Measurements from ENCODE around the gene SNPH. TPM values are rescaled to one million over a fixed set of nuclear protein-coding genes. Genes with fewer than 3 reads are reported as not detected.

Gene SNPH
- total RNA-seq, 4 donors from 2014 or later: 9.3 to 16.2 (median 13.6) TPM

DNA sequence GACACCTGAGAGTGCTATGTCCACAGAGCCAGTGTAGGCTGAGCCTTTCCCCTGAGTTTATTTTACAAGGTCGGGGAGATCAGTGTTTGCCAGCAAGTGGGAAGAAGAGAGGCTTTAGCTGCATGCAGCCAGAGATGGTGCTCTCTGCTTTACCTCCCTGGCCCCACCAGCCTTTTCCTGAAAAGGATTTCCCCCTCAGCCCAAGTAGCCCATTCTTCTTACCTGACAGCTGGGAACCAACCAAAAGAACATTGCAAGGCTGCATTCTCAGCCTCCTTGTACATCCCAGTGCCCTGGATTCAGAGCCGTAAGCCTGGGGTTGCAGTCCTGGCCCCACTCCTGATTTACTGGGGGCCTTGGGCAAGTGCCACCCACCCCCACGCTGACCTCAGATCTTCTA is 16.9 kb downstream of the SNPH start:
- intact Hi-C loops (cut with DNase I): no loop called here
- TF ChIP-seq, protein P1, sequence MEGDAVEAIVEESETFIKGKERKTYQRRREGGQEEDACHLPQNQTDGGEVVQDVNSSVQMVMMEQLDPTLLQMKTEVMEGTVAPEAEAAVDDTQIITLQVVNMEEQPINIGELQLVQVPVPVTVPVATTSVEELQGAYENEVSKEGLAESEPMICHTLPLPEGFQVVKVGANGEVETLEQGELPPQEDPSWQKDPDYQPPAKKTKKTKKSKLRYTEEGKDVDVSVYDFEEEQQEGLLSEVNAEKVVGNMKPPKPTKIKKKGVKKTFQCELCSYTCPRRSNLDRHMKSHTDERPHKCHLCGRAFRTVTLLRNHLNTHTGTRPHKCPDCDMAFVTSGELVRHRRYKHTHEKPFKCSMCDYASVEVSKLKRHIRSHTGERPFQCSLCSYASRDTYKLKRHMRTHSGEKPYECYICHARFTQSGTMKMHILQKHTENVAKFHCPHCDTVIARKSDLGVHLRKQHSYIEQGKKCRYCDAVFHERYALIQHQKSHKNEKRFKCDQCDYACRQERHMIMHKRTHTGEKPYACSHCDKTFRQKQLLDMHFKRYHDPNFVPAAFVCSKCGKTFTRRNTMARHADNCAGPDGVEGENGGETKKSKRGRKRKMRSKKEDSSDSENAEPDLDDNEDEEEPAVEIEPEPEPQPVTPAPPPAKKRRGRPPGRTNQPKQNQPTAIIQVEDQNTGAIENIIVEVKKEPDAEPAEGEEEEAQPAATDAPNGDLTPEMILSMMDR (IDR thresholded peaks at IDR 0.05): no peak
- TF ChIP-seq POLR2A (IDR thresholded peaks at IDR 0.05): no peak
- 66 to 77% methylated on average over 3 of the region's 3 CpGs for WGBS, 2 donors
- H3K4me3 ChIP-seq (replicated peaks in 1 of 3): no peak overlapping the region
- no peak for DNase-seq
- H3K27me3 ChIP-seq: no peaks in the 10 kb centered on the region
- no peak overlapping the region for H3K27ac ChIP-seq
- no peaks in the 10 kb centered on the region for H3K4me1 ChIP-seq
- no peaks in the 10 kb centered on the region for H3K36me3 ChIP-seq
- no peaks in the 10 kb centered on the region for H3K9me3 ChIP-seq

DNA sequence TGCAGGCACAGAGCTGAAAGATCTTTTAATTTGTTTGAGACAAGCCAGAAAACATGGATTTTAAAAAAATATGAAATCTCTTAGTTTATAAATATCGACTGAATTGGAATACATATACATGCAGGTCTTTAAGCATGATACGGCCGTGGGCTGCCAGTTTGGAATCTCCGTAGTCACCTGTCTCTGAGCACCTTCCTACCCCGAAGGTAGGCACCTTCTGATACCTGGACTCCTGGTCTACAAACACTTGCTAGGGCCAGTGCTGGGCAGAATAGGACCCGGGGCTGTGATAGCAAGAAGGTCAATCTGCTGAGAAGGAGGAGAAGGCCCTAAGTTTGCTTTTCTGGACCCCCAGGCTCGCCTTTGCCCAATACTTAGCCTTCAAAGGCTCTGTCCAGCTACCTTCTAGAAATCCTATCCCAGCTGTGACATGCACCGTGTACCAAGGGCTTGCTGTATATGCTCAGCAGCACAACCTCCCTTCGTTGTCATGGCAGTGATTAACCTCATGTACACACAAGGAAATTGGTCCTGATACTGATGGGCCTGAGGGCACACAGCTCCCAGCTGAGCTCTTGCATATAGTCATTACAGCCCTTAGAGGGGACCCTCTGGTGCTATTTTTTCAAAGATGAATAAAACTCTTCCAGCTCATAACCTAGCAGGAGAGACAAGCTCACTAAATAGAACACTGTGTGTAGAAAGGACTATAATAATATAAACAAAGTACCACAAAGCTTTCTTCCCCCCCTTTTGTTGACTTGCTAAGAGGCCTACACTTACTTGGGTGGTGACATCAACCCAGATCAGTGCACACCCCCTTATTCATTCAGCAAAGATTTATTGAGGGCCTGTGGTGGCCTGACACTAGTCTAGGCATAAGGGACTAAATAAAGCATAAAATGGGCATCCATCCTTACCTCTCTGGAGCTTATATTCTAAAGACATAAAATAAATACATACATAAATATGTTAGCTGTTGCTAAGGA is 17.7 kb downstream of the SNPH start:
- WGBS, 2 donors: 90 to 91% methylated on average over 9 of the region's 9 CpGs
- H3K4me3 ChIP-seq (replicated peaks in 1 of 3): no peak overlapping the region
- H3K36me3 ChIP-seq: no peaks in the 10 kb centered on the region
- no peaks in the 10 kb centered on the region for H3K4me1 ChIP-seq
- no peak overlapping the region for H3K27ac ChIP-seq
- intact Hi-C loops (cut with DNase I): no loop called here
- DNase-seq: no peak
- no peaks in the 10 kb centered on the region for H3K27me3 ChIP-seq
- TF ChIP-seq POLR2A (IDR thresholded peaks at IDR 0.05): no peak
- TF ChIP-seq, protein P1 (IDR thresholded peaks at IDR 0.05): no peak
- no peaks in the 10 kb centered on the region for H3K9me3 ChIP-seq

DNA sequence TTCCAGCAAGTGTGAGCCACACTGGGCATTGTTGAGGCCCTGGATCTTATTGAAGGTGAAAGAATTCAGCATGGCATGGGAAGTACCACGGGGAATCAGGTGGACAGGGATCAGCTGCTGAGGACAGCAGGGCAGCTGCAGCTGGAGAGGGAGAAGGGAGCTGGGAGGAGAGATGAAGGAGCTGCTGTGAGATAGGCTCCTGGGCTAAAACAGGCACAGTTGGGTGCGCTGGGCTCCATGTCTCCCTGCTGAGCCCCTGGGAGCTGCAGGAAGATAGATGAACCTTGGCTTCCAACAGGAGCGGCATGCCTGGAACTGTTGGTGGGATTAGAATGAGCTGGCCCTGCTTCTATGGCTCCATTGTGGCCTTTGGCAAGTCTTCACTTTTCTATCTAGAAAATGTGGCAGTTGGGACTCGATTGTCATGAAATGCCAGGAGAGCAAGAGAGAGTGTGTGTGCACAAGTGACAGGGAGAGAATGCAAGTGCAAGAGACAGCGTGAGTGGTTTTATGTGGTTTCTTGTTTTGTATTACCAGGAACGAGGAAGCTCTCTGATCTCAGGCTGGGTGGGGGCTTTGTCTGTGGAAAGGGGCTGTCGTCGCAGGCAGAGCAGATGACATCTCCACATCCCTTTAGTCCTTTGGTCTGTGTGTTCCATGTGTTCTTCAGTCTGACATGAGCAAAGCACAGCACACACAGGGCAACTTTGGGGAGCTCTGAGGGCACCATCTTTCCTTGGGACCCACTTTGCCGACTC is 20.4 kb downstream of the SNPH start:
- Histone ChIP-seq H3K4me1 (no peaks in the 10 kb centered on the region), H3K27me3 (no peaks in the 10 kb centered on the region), H3K4me3 (replicated peaks in 1 of 3) (no peak overlapping the region), H3K27ac (no peak overlapping the region), H3K36me3 (no peaks in the 10 kb centered on the region), H3K9me3 (no peaks in the 10 kb centered on the region)
- WGBS, 2 donors: 85 to 89% methylated on average over 9 of the region's 9 CpGs
- intact Hi-C loops (cut with DNase I): no loop called here
- no peak for DNase-seq
- no peak for TF ChIP-seq POLR2A (IDR thresholded peaks at IDR 0.05)
- TF ChIP-seq, protein P1 (IDR thresholded peaks at IDR 0.05): no peak

DNA sequence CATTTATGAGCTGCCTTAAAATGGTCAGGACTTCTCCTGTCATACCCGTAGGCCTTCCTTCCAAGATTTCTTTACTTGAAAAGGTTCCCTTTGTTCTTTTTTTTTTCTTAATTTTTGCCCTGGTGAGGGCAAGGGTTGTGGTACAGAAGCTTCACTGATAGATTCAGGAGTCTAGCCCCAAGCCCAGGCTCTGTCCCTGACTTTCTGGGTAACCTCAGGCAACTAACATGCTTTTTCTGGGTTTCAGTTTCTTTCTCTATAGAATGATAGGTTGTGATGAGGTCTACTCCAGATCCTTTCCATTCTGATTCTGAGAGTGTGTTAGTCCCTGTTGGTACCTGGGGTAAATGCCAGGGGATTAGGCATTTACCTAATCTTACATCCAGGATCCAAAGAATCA is 21.2 kb downstream of the SNPH start:
- TF ChIP-seq, protein P1 (IDR thresholded peaks at IDR 0.05): no peak
- no peak for TF ChIP-seq POLR2A (IDR thresholded peaks at IDR 0.05)
- H3K36me3 ChIP-seq: no peaks in the 10 kb centered on the region
- no peaks in the 10 kb centered on the region for H3K4me1 ChIP-seq
- intact Hi-C loops (cut with DNase I): no loop called here
- no peak overlapping the region for H3K27ac ChIP-seq
- no peak for DNase-seq
- H3K4me3 ChIP-seq (replicated peaks in 1 of 3): no peak overlapping the region
- no peaks in the 10 kb centered on the region for H3K9me3 ChIP-seq
- 94 to 95% methylated on average over 1 of the region's 1 CpG for WGBS, 2 donors
- no peaks in the 10 kb centered on the region for H3K27me3 ChIP-seq
